ENCODE results near the gene IBA57.
A peak's percentile ranks its signal among the peaks of the same experiment; 100 is the strongest.

IBA57 gene

GRCh38 chr1:228165372-228166169 is at the start of gene IBA57:
IBA57 (plus strand) TSS chr1:228165804; CDS start chr1:228165817, 13 bp downstream.
- peak; percentile 93 for DNase-seq

GRCh38 chr1:228117335-228117734 is 48.3 kb upstream of the IBA57 start:
- DNase-seq = no peak

DNA sequence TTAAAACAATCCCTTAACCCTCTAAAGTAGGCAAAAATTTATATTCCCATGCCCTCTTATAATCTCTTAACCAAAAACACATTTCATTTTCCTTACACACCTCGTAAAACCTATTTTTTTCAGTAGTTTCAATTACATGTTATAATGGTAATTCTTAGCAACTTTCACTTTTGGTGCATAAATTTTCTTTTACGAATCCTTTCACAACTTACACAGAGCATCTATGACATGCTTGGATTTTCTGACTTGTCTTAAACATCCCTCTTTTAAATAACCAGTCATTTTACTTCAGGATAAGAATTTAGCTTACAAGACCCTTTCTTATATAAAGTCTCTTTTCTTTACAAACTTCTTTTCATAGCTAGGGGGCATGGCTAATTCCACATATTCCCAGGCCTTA is 47.6 kb upstream of the IBA57 start:
- DNase-seq = no peak

GRCh38 chr1:228120351-228120750 is 45.3 kb upstream of the IBA57 start:
- no peak for DNase-seq

DNA sequence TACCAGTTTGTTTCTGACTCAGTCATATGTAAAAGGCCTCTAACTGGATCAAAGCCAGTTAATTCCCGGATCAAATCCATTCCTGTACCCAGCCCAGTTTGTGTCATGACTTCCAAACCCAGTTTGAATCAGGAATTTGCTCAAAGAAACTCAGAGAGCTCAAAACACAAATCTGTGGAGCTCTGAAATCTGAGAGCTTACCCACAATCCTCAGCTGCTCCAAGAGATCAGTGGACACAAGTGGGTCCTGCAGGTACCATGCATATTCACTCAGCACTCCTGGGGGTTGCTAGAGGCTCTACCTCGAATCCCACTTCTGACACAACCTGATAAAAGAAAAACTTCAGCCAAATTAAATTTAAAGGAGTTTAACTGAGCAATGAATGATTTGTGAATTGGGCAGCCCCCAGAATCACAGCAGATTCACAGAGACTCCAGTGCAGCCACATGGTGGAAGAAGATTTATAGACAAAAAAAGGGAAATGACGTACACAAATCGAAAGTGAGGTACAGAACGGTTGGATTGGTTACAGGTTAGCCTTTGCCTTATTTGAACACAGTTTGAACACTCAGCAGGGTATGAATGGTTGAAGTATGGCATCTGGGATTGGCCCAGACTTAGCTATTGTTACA is 44.6 kb upstream of the IBA57 start:
- DNase-seq = no peak

GRCh38 chr1:228122921-228123441 is 42.6 kb upstream of the IBA57 start:
- DNase-seq = no peak

GRCh38 chr1:228123505-228123904 is 42.1 kb upstream of the IBA57 start:
- DNase-seq = no peak

DNA sequence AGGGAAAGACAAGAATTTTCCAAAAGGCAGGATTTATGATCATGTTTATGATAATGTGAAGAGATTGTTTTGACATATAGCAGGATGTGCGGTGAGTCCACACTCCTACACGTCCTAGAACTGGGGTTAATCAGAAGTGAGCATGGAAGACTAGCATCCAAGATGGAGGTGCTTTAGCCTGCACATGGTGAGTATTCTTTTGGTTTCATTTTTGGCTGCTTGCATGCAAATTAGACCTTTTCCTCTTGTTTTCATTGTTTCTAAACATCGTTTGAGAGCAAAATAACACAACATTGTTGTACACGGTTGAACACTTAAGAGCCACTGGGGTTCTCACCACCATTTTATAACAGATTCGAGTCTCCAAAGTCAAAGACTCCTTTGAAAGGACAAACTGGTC is 40.4 kb upstream of the IBA57 start:
- no peak for DNase-seq

DNA sequence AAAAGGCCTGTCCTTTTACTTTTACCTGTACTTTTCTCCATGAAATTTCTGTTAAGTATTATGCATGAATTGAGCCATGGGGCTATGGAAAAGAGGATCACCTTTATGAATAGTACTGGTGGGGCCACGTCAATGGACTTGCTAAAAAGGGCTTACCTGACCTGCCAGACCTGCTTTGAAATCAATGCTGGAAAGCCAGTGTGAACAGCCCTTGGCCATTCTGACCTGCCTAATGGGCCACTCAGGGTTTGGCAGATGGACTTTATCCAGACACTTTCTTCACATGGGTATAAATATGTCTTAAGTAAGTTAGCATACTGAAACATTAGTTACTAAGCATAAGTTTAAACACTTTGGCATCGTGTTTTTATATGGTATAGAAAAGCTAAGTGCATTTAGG is 33.8 kb upstream of the IBA57 start:
- DNase-seq = no peak

DNA sequence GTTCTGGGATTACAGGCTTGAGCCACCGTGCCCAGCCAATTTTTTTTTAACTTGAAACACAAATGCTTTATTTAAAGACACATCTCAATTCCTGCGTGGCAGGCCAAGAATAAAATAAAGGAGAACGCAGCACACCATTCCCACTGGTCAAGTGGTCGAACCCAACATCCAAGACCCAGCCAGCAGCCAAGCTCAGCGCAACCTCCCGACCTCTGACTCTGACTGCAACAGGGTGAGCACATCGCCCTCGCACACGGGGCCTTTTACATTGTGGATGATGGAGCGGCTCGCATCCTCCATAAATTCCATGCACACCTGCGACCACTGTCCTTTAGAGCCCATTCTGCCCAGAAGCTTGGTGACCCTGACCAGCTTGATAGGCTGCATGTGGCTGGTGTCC is 31.0 kb upstream of the IBA57 start:
- DNase-seq = no peak

GRCh38 chr1:228136901-228137300 is 28.7 kb upstream of the IBA57 start:
- no peak for DNase-seq

DNA sequence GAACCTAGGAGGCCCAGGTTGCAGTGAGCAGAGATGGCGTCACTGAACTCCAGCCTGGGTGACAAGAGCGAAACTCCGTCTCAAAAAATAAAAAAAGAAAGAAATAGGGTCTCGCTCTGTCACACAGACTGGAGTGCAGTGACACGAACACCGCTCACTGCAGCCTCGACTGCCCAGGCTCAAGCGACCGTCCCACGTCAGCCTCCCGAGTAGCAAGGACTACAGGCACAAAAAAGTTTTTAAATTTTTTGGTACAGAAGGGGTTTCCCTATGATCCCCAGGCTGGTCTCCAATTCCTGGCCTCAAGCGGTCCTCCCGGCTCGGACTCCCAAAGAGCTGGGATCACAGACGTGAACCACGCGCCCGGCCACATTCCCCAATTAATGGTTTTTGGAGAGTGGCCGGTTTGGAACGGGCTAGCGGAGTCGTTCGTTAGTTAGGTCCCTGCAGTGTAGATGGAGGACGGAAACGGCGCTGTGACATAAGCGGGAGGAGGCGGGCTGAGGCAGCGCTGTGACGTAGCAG is 26.1 kb upstream of the IBA57 start:
- DNase-seq = no peak

- peak; percentile 99 for DNase-seq
Measured at GRCh38 chr1:228139931-228140723, 25.5 kb upstream of the IBA57 start, which contains the start of gene GUK1. GUK1 (plus strand) TSS chr1:228140279; CDS start chr1:228140303, 24 bp downstream.

- DNase-seq = no peak
Measured at GRCh38 chr1:228140724-228141225, 24.8 kb upstream of the IBA57 start.

DNA sequence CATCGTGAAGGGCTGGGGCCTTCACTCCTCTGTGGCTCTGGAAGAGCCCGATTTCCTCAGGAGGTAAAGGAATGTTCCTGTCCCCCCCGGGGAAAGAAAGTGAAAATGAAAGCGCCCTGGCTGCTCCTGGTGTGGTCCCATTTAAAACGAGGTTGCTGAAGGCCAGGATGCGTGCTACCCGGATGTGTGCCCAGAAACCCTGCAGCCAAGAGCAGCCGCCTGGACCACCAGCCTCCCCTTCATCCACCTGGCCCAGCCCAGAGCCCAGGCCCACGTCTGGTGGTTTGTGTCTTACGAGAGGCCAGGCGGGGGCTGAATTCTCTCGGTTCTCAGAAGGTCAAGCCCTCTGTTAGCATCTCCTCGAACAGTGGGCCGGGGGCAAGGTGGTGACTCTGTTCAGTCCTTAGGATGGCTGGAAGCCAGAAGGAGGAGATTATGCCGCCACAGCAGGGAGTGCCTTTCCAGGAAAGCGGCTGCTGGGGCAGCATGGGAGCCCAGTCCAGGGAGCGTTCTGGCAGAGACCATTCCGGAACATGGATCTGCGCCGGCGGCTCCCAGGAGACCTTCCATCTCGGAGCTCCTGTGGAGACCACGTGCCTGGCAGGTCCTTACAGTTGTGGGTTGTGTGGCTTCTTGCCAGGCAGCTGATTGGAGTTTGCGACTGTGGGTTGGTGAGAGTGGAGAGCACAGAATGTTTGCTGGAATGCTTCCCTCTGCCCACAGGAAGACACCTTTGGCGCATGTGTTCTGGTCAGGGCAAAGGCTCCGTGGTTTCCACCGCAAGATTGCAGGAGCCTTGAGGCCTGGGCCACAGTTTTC is 24.2 kb upstream of the IBA57 start:
- DNase-seq = no peak

DNA sequence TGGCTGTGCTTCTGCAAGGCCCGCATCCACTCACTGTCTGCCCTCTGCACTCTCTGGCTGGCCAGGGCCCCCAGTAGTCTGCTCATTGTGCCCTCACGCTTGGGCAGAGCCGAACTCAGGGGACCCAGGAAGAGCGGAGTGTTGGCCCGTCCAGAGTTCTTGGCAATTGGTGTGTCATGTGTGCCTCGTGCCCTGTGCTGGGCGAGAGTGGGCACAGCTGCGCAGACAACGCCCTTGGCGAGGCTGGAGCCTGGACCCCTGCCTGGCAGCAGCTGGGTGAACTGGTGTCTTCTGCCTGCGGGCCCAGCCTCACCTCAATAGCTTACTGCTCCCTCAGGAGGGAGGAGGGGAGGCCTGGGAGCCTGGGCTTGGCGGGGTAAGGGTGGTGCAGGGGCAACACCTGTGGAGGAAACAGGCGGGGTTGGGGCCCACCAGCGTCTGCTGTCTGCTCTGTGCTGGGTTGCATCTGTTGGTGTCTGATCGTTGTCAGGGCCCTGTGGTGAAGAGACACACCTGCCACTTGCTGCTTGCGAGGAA is 23.4 kb upstream of the IBA57 start:
- DNase-seq = no peak

- no peak for DNase-seq
Measured at GRCh38 chr1:228142701-228143136, 22.9 kb upstream of the IBA57 start.

GRCh38 chr1:228143480-228144192 is 22.0 kb upstream of the IBA57 start:
- DNase-seq = no peak

DNA sequence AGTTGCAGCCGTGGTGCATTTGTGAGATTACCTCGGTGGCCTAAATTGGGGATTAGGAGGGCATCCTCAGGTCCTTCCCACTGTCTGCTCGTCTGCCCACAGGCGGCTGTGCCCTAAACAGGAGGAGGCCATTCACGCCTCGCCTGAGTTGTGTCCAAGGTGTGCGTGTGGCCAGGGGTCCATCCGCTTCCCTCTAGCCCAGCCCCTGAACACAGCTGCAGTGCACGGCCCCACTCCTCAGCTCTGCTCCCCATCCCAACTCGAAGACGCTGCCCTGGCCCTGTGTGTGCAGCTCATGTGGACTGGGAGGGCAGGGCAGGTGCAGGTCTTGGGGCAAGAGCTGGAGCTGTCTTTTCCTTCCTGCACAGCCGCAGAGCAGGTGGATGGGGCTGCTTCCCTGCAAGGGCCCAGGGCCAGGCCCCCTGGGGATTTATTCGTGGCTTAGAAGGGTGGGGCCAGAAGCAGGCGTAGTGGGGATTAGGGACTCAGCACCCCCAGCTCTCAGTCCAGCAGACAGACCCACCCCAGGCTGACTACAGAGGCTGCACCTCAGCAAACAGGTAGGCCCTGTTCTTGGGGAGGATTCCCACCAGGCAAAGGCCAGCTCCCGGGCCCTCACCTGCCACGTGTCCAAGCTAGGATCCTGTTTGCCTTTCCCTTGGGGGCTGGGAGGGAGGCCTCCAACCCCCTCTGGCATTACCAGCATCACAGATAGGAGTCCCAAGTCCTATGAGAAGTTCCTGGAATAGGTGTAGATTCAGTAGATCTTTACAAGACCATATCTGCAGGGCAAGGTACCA is 21.2 kb upstream of the IBA57 start:
- DNase-seq = no peak

- DNase-seq = no peak
Measured at GRCh38 chr1:228144993-228145343, 20.6 kb upstream of the IBA57 start.

Measured in SIG-M5 (cell line).